Psoas muscle (tissue), 8 donors: Measurements from ENCODE around the gene LPCAT3. TPM values are rescaled to one million over a fixed set of nuclear protein-coding genes. Genes with fewer than 3 reads are reported as not detected.

Source experiments
- ATAC-seq, 4 donors: fragments of 200-7000 bp; cut with Tn5 transposase; one replicate each; pipeline ENCODE4 v1.9.1; 2020; ENCODE audit warnings: moderate library complexity in 3 of 4, mild to moderate bottlenecking in 2 of 4
- DNase-seq, 2 donors: peaks; one replicate each; pipeline ENCODE4 v3.0.0-alpha.2; 2020
- H3K27ac ChIP-seq: fragments of 200-600 bp; one replicate; pipeline ENCODE4 v1.8.0; 2022
- H3K27me3 ChIP-seq, 3 donors: fragments of 200-600 bp in 1 of 3; one replicate each; pipeline versions ENCODE4 v1.6.1 to v1.8.0; 2013 to 2022; ENCODE audit warnings: low read length in 2 of 3, mild to moderate bottlenecking in 2 of 3, moderate library complexity in 1 of 3; ENCODE audit not compliant: insufficient read depth in 3 of 3
- H3K36me3 ChIP-seq, 2 donors: fragments of 200-600 bp in 1 of 2; one replicate each; pipeline versions ENCODE4 v1.6.1 to v1.8.0; 2013 to 2022; ENCODE audit warnings: low read depth in 1 of 2, mild to moderate bottlenecking in 1 of 2, moderate library complexity in 1 of 2; ENCODE audit not compliant: insufficient read depth in 1 of 2
- H3K4me1 ChIP-seq: fragments of 200-600 bp; one replicate; pipeline ENCODE4 v1.8.0; 2022
- H3K4me3 ChIP-seq: fragments of 200-600 bp; one replicate; pipeline ENCODE4 v1.8.0; 2022; ENCODE audit warnings: mild to moderate bottlenecking
- H3K9me3 ChIP-seq: fragments of 200-600 bp; one replicate; pipeline ENCODE4 v1.8.0; 2022
- WGBS, 3 donors: extraction: QIAGEN DNeasy Blood & Tissue Kit; methylation state at CpG; one replicate each; pipeline versions ENCODE4 v1.1.6 to v1.1.7; 2013; 5-methylcytosine and 5-hydroxymethylcytosine counted together
- intact Hi-C, 2 donors: fragments of 100-400 bp; cut with DNase I; formaldehyde crosslinking; loops; one replicate each; pipeline versions ENCODE4 v1.11.0 to v1.14.2; 2022
- long read RNA-seq, 2 donors: library from polyadenylated mRNA; unstranded; transcript quantifications; one replicate each; pipeline ENCODE4 v2.0.0, GENCODE V29; 2021
- polyA plus RNA-seq, 3 donors: library from polyadenylated mRNA; stranded (reverse); fragments of 200-250 nt; gene quantifications; one replicate each; pipeline ENCODE4 v1.2.3, GENCODE V29; 2013
- total RNA-seq, 4 donors: library from RNA; stranded (reverse); fragmentation: NEBNext Ultra II Directional in 2 of 4; extraction: Animal tissue kit (Norgen Biotek cat#: 25700) in 2 of 4; gene quantifications; one replicate each; pipeline versions ENCODE4 v1.2.1 to v1.2.4, GENCODE V29; 2021 to 2023
- TF ChIP-seq, protein P1 (sequence below): fragments of 200-600 bp; IDR thresholded peaks from one replicate; pipeline ENCODE4 v1.8.0; 2022; ENCODE audit warnings: antibody characterized with exemption
- donor health status: healthy with polysubstance abuse.
- donor health status: DM: no; HTN: no; CAD: no; lungs with moderate emphysema.
- donor health status: Bipolar disorder and iron deficiency.
- donor health status: healthy.
- donor health status: DM: yes; HTN: yes; CAD: no.
- donor health status: DM: no; HTN: no; CAD: no.
- donor health status: DM: no; HTN: no; CAD: no.
- donor health status: DM: yes; HTN: yes; CAD: no.

Gene LPCAT3, protein sequence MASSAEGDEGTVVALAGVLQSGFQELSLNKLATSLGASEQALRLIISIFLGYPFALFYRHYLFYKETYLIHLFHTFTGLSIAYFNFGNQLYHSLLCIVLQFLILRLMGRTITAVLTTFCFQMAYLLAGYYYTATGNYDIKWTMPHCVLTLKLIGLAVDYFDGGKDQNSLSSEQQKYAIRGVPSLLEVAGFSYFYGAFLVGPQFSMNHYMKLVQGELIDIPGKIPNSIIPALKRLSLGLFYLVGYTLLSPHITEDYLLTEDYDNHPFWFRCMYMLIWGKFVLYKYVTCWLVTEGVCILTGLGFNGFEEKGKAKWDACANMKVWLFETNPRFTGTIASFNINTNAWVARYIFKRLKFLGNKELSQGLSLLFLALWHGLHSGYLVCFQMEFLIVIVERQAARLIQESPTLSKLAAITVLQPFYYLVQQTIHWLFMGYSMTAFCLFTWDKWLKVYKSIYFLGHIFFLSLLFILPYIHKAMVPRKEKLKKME
- total RNA-seq (10 to 100 TPM; 24.0 to 56.5 (median 41.6) TPM), polyA plus RNA-seq (10 to 100 TPM; 13.9 to 26.2 (median 17.4) TPM)
- long read RNA-seq, donor 1, transcript LPCAT3-201 (13 exons, 2,268 nt): major isoform, 22 of 28 reads
- long read RNA-seq, donor 1, partial matches to known transcripts: 4 of 28 reads
- long read RNA-seq, donor 1, other reads (novel, unspliced or antisense): 2 of 28 reads
- long read RNA-seq, donor 2, transcript LPCAT3-201 (13 exons, 2,268 nt): major isoform, 17 of 25 reads
- long read RNA-seq, donor 2, partial matches to known transcripts: 2 of 25 reads
- long read RNA-seq, donor 2, other reads (novel, unspliced or antisense): 6 of 25 reads

DNA sequence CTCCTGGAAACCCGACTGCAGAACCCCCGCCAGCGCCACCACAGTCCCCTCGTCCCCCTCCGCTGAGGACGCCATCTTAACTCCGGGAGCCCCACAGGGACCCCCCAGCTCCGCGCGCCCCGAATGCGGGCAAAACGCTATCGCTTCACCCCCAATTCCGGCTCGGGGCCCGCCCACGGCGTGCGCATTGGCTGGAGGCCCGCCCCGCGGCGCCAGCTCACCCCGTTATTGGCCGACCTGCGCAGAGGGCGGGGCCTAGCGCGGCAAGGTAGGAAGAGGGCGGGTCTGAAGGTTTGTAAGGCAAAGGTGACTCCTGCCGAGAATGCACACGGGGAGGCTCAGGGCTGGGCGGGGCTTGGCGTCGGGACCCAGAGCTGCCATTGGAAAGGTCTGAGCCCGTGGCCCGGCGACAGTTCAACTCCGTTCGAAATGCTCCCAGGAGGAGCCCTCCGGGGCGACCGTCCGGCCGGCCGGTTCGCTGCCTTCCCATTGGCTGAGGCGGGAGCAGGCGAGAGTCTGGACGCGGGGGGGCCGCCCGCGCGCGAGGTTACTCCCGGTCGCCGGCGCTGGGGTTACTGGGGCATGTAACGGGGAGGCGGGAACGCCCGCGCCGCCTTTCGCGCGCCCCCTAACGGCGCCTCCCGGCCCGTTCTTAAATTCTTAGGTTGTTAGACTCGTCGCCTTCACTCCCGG is at the start of gene LPCAT3:
LPCAT3 (minus strand) TSS at position 127 of the 693 bp plus-strand sequence; CDS start at position 75, 52 bp downstream.
- H3K27ac ChIP-seq: peak within 1 kb of the TSS; percentile 94
- WGBS, 3 donors: 0 to 1% (median 0%) methylated on average over 49 to 77 of the region's 77 CpGs
- TF ChIP-seq, protein P1, sequence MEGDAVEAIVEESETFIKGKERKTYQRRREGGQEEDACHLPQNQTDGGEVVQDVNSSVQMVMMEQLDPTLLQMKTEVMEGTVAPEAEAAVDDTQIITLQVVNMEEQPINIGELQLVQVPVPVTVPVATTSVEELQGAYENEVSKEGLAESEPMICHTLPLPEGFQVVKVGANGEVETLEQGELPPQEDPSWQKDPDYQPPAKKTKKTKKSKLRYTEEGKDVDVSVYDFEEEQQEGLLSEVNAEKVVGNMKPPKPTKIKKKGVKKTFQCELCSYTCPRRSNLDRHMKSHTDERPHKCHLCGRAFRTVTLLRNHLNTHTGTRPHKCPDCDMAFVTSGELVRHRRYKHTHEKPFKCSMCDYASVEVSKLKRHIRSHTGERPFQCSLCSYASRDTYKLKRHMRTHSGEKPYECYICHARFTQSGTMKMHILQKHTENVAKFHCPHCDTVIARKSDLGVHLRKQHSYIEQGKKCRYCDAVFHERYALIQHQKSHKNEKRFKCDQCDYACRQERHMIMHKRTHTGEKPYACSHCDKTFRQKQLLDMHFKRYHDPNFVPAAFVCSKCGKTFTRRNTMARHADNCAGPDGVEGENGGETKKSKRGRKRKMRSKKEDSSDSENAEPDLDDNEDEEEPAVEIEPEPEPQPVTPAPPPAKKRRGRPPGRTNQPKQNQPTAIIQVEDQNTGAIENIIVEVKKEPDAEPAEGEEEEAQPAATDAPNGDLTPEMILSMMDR: peak; percentile 81
- H3K27me3 ChIP-seq: no peaks in the 10 kb centered on the region
- H3K4me1 ChIP-seq: peaks cover 31% of the 10 kb centered on the region
- no peaks in the 10 kb centered on the region for H3K9me3 ChIP-seq
- peaks cover 2 to 13% of the 10 kb centered on the region in 2 donors for H3K36me3 ChIP-seq
- DNase-seq (peak; percentile 99), ATAC-seq (peak; percentile 92 to 97 (median 95))
- peak within 1 kb of the TSS; percentile 97 for H3K4me3 ChIP-seq
- intact Hi-C loops: loop anchor here (2.0 to 5.0 kb wide), 2 partner anchors 51 to 74 kb away; partner anchors contain the start of gene C12orf57 (in 1 of the 2)

DNA sequence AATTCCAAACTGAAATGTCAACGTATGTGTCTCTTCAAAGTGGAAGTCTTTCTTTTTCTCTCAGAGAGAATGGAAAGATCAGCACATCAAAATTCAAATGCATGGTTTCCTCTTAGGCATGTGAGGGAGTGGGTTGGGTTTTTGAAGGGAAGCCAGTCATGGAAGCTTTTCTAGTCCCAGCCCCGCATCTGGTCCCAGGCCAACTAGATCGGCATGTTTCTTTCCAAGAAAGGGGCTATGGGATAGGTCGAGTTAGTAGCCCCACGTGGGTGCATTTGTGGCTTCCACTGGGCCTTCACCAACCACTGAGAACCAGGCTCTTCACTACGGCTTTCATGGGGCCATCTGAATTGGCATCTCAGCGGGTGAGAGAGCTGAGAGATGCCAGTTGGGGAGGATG is 48.8 kb upstream of the LPCAT3 start:
- TF ChIP-seq, protein P1: no peak
- 80 to 82% (median 82%) methylated on average over 7 of the region's 7 CpGs for WGBS, 3 donors
- ATAC-seq: no peak
- intact Hi-C loops: no loop called here
- Histone ChIP-seq H3K9me3 (no peaks in the 10 kb centered on the region), H3K27me3 (no peaks in the 10 kb centered on the region), H3K27ac (peak overlapping the region; percentile 84), H3K4me3 (no peak overlapping the region), H3K4me1 (peaks cover 31% of the 10 kb centered on the region), H3K36me3 (peaks cover 0 to 74% of the 10 kb centered on the region in 2 donors)
- DNase-seq: no peak

DNA sequence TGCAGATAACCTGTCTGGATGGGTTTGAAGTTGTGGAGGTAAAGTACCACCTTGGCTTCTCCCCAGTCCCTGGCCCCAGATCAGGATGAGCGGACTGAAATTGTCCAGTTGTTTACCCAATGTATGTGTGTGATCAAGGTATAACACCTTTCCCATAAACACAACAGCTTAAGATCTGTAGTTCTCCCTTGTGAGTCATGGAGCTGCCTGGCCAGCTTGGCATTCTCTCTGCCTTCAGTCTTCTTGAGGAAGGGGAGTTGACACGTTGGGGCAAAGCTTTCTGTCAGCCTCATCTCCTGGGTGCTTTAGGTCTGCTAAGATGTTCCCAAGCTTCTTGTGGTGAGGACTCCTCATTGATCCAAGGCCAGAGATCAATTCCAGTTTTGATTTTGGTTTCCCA is 48.3 kb upstream of the LPCAT3 start:
- ATAC-seq (no peak), DNase-seq (no peak)
- intact Hi-C loops: no loop called here
- H3K4me1 ChIP-seq: peaks cover 31% of the 10 kb centered on the region
- no peaks in the 10 kb centered on the region for H3K9me3 ChIP-seq
- H3K27ac ChIP-seq: no peak overlapping the region
- H3K27me3 ChIP-seq: no peaks in the 10 kb centered on the region
- H3K4me3 ChIP-seq: no peak overlapping the region
- TF ChIP-seq, protein P1: no peak
- 81 to 90% (median 83%) methylated on average over 2 of the region's 2 CpGs for WGBS, 3 donors
- peaks cover 0 to 74% of the 10 kb centered on the region in 2 donors for H3K36me3 ChIP-seq

DNA sequence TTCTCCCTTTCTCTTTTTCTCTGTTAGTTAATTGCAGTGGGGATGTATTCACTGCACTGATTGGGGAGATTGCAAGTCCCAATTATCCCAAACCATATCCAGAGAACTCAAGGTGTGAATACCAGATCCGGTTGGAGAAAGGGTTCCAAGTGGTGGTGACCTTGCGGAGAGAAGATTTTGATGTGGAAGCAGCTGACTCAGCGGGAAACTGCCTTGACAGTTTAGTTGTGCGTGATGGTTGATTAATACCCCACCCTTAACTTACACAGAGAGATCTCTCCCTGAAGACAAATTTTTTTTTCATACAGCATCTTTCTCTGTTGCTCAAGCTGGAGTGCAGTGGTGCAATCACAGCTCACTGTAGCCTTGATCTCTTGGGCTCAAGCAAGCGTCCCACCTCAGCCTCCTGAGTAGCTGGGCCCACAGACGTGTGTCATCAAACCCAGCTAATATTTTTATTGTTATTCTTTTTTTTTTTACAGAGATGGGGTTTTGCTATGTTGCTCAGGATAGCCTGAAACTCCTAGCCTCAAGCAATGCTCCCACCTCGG is 46.9 kb upstream of the LPCAT3 start:
- 90 to 95% (median 94%) methylated on average over 7 of the region's 7 CpGs for WGBS, 3 donors
- Histone ChIP-seq H3K4me1 (peaks cover 28% of the 10 kb centered on the region), H3K9me3 (no peaks in the 10 kb centered on the region), H3K36me3 (peaks cover 0 to 65% of the 10 kb centered on the region in 2 donors), H3K4me3 (no peak overlapping the region), H3K27me3 (no peaks in the 10 kb centered on the region), H3K27ac (no peak overlapping the region)
- no peak for DNase-seq
- ATAC-seq: no peak
- TF ChIP-seq, protein P1: no peak
- intact Hi-C loops: no loop called here
